Measurements from ENCODE around the gene DISC1.
"Not testable (repeated sequence)": the region's sequence is repeated elsewhere in the genome, so short reads cannot be mapped to it uniquely, and the experiment has no call there.

The DISC1 gene

DNA sequence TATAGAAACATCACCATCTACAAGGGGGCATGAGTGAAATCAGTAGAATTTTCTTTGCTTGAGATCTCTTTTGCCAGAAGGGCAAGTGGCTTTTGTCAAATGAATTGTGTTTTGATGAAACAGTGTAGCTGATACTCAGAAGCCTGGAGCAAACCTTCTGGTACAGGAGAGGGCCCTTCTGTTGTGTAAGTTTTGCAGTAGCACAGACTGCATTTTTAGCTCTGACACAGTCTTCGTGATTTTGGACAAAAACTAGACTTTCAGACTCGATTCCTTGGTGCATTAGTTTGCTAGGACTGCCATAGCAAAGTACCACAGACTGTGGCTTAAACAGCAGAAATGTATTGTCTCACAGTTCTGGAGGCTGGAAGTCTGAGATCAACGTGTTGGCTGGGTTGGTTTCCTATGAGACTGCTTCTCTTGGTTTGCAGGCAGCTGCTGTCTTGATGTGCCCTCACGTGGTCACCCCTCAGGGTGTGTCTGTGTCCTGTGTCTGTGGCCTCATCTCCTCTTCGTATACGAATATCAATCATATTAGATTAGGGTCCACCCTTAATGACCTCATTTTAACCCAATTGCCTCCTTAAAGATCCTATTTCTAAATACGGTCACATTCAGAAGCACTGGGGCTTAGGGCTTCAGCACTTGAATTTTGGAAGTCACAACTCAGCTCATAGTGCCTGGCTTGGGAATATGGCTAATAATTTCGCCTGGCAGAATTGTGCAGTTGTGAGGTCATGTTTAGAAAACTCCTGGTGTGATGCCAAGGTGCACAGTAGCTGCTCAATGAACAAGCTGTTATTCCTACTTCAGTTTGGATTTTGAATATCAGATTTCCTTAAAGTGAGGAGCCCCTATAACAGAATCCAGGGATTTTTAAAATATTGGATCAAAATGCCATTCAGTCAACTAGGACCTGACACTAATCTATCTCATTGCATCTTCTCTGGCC lies 21.2 kb upstream of the DISC1 start:
- DNase-seq = no peak

GRCh38 chr1:231606712-231607111 lies 19.9 kb upstream of the DISC1 start:
- DNase-seq = no peak

- DNase-seq = no peak
These were observed 16.2 kb upstream of the DISC1 start for GRCh38 chr1:231610388-231610787.

DNA sequence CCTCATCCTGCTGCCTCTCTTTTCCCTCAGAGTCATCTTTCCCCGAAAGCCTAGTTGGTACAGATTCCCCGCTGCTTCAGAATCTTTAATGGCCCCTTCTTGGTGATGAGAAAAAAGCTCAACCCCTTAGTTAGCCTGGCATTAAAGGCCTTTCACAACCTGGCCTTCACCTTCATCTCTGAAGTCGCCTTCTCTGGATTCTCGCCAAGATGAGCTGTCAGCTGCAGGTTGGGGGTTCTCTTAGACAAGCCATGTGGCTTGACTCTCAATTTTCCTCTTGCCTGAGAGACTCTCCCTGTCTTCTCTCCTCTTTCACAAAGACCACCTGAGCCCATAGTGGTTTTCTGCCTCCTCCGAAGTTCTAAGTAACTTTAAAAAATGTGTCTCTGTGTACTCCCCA lies 15.5 kb upstream of the DISC1 start:
- DNase-seq = no peak

DNA sequence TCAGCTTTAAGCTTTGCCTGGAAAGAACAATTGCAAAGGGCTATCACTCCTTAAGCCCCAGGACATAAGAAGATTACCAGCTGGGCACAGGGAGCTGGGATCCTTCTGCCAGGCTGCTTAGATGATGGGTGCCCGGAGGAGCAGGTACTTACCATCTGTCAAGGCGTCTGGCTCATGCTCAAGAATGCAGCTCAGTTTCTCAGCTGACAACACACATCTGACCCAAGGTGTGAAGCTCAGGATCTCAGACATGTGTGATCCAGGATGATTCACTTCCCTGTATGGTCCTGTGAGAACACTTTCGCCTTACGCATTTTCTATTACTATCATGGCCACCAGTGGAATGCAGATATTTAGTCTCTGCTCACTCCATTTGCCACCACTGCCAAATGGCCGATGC lies 14.7 kb upstream of the DISC1 start:
- no peak for DNase-seq

DNA sequence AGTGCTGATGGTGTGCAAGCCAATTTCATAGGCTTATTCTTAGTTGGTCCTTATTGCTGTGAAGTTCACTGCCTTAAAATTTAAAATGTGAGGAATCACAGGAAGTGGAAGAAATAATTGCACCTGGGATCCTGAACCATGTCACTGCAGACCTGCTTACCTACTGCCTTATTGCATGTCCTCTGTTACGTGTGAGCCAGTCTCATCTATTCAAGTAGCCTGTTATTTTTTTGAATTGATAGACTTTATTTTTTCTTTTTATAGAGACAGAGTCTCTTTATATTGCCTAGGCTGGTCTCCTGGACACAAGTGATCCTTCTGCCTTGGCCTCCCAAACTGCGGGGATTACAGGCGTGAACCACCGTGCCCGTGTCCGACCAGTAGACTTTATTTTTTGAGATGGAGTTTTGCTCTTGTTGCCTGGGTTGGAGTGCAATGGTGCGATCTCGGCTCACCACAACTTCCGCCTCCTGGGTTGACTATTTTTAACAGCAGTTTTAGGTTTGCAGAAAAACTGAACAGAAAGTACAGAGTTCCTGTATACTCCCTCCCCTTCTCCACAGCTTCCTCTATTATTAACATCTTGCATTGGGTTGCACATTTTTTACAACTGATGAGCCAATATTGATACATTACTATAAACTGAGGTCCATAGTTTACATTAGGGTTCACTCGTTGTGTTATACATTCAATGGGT lies 14.0 kb upstream of the DISC1 start:
- DNase-seq = peak in 5 of 58 donors; percentile 3 to 30 (median 8)

DNA sequence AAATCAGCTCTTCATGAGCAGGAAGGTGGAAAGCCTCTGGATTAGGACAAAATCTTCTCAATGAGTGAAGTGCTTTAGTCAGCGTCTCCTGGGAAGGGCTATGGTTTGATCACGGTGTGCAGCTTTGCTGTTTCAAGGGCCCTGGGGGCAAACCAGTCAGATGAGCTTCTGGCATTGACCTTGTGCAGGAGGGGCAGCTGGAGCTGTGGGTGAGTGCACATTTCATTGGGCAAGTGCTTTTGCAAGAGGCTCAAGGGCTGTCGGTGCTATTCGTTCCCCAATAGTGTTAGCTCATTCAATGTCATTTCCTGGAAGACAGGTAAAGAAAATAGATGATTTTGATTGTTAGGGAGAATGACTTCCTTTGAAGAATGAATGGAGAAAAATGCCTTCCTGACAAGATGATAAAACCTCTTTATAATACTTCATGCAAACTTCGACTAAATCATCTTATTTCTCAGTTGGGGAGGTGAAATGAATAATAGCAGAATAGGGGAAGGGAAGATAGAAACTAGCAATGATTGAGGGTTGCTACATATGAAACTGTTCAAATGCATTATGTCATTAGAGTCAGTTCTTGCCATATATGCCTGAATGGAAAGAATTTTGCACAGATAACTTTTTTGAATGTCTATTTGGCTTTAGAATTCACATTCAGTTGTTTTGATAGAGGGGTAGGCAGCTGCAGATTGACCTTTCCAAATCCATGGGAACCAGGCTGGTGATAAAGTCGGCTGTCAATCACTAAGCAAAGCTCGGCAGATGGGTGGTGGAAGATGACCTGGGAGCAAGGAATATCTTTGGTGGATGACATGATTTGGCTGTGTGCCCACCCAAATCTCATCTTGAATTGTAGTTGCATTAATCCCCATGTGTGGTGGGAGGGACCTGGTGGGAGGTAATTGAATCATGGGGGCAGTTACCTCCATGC lies 12.9 kb upstream of the DISC1 start:
- DNase-seq = peak in 1 of 58 donors; percentile 5

DNA sequence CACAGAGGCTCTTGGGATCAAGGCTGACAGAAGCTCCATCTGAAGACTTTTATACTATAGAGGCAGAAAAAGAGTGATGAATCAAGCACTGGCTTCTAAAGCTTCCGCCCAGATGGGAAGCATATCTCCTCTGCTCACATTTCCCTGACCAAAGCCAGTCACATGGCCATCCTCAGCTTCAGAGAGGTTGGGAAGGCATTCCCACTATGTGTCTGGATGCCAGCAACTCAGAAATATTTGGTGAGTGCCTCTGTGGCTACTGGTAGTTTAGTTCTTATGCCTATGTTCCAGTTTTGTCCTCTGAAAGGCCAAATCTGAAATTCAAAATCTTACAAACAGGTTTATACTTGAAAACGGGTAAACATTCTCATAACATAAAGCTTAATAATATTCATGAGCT lies 9.9 kb upstream of the DISC1 start:
- DNase-seq = no peak

DNA sequence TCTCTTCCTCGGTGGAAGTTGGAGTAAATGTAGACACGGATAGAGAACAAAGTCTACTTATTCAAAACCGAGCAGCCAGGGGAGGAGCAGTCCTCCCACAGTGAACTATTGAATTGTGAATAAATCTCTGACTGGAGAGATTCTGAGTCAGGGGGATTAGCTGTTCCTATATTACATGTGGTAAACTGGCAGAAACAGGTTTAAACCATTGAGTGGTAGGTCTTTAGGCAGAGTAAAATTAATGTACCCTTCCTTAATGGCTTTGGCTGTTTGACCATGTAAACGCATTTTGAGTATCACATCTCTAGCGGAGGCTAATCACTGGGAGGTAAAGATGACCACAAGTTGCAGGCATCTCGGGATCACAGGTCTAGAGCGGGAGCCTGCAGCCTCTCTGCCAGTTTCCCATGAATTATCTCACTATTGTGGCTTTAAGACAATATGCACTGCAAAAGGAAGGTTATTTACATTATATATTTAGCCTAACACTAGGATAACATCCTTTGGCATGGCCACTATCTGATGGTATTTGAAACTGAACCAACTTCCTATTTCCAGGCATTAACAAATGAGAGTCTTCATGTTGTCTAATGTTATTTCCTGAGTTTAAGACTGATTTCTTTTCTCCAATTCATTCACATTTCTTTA lies 7.9 kb upstream of the DISC1 start:
- DNase-seq = no peak

DNA sequence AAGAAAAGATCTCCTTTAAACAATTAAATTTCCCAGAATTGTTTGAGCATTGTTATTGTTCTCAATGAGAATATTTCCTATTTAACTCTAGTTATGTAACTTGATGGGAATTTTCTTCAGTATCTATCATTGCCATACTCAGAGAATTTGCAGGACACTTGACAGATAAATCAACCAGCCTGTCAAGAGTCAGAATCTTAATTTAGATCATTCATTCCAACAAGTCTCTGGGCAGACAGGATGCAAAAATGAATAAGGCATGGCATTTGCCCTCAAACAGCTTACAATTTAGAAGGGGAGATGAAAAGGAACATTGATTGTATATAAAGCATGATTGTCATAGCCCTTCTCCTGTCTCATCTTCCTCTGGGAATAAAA lies 7.3 kb upstream of the DISC1 start:
- no peak for DNase-seq

DNA sequence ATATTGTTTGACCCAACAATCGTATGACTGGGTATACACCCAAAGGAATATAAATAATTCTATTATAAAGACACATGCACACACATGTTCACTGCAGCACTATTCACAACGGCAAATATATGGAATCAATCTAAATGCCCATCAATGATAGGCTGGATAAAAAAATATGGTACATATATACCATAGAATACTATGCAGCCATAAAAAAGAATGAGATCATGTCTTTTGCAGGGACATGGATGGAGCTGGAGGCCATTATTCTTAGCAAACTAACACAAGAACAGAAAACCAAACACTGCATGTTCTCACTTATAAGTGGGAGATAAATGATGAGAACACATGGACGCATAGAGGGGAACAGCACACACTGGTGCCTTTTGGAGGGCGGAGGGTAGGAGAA lies 1.5 kb upstream of the DISC1 start:
- not testable (repeated sequence) for DNase-seq

DNA sequence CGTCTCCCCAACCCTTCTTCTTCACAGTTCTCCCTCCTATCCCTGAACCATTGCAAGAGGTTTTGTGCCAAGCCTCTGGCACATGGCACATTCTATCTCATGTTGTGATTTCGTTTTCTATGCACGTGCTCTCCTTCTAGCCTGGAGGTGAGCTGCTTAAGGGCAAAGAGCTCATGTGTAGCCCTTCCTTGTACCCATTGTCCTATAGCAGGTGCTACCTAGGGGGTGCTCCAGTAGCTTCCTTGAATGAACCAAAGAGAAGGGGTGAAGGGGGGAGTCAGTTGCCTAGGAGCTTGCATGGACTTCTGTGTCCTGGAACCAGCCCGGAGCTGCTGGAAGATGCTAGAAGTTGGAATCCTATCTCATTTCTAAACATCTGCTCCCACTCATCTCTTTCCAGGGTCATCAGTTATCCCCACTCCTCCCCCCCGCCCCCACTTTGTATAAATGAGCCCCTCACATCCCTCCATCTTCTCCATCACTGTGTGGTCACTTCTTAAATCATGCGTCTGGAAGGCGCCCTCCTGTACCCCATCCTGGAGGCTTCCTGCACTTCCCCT lies 535 bp upstream of the DISC1 start:
- DNase-seq = peak in 2 of 58 donors; percentile 34 to 64

- peak in 23 of 58 donors; percentile 7 to 73 (median 28) for DNase-seq
These were observed 493 bp downstream of the DISC1 start for GRCh38 chr1:231626951-231627614.

DNA sequence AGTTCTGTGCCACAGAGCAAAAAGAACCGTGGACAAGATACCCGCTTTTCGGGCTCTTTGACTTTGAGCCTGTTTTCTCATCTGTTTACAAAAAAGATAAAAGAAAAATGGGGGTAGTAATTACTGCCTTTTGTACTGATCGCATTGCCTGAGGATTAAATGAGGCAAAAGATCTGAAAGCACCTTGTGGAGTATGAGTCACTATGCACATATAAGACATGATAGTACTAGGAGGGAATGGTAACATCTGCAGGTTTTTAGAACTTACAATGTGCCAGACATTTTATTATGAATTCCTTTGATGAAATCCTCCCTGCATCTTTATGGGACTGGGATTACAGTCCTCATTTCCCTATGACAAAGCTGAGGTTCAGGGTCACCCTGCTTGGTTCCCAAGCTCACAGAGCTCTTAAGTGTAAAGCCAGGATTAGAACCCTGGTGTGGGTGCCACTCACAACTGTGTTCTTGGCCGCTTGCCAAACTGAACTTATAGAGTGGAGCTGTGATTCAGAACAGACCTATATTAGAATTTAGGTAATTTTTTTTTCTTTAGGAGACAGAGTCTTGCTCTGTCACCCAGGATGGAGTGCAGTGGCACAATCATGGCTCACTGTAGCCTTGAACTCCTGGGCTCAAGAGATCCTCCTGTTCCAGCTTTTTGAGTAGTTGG lies 1.8 kb downstream of the DISC1 start:
- DNase-seq = peak in 4 of 58 donors; percentile 18 to 58 (median 25)

GRCh38 chr1:231629132-231629531 lies 2.5 kb downstream of the DISC1 start:
- DNase-seq = peak in 1 of 58 donors; percentile 6

DNA sequence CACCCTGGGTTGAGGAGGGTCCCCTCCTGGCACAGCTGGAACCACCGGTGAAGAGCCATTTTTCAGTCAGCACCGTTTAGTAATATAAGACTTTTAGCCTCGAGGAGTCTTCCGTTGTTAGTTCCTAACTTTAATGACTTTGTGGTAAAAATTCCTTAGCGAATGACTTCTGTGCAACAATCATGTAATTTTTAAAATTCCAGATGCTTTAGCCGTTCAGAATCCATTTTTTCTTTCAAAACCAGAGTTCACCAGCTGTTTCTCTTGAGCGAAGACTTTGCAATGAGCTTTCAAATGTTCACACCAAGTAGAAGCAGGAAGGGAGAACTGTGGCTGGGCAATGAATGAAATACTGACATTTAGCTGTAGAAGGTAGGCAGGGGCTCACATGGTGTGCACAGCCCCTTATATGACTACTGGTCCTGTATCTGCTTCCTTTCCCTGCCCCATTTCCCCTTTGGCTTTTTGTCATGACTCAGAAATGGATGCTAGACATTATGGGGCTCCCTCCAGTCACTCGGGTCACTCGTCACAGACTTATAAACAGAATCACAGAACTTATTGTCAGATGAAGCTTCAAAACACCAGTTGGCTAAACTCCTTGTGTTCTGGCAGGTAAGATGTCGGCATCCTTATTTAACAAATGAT lies 4.1 kb downstream of the DISC1 start:
- DNase-seq = no peak

GRCh38 chr1:231631717-231632116 lies 5.1 kb downstream of the DISC1 start:
- no peak for DNase-seq

DNA sequence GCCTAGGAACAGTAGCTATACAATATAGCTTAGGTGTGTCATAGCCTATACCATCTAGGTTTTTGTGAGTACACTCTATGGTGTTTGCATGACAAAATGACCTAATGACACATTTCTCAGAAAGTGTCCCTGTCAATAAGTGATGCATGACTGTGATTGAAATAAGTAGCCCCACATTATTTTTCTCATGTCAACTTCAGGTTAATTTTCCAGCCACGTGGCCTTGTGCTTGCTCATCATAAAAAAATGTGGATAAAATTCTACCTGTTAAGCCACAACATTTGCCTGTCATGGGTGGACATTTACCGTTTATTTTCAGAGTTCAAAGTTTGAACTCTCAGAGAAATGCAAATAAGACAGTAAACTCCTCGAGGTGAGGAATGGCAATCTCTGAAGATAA lies 5.5 kb downstream of the DISC1 start:
- no peak for DNase-seq
